WTC11 (cell line): Measurements from ENCODE around the gene LIMA1. TPM values are rescaled to one million over a fixed set of nuclear protein-coding genes. Genes with fewer than 3 reads are reported as not detected.
"Not testable (repeated sequence)": the region's sequence is repeated elsewhere in the genome, so short reads cannot be mapped to it uniquely, and the experiment has no call there.

Source experiments
- ATAC-seq: fragments of 200-7000 bp; cut with Tn5 transposase; 2 replicates; pipeline ENCODE4 v1.10.0; 2021; ENCODE audit warnings: mild to moderate bottlenecking, moderate library complexity
- CTCF ChIA-PET: fragments of 300-600 bp; sonication (Branson Sonifier 250); formaldehyde crosslinking; loops from one replicate; lab custom pipeline; 2021; ENCODE audit warnings: antibody characterized with exemption; lab: Charles Lee
- POLR2A ChIA-PET: fragments of 350-600 bp; sonication (Branson Sonifier 250); formaldehyde crosslinking; loops from one replicate; lab custom pipeline; 2021; ENCODE audit warnings: antibody characterized with exemption; lab: Charles Lee
- DNase-seq: peaks from one replicate; pipeline ENCODE4 v3.0.0; 2021; ENCODE audit warnings: low spot score
- H3K27ac Mint-ChIP-seq: 2 replicates; pipeline ENCODE4 v1.8.0; 2021; ENCODE audit warnings: mixed read lengths
- H3K27me3 Mint-ChIP-seq: 2 replicates; pipeline ENCODE4 v1.8.0; 2021; ENCODE audit warnings: low read depth, mild to moderate bottlenecking, moderate library complexity, mixed read lengths
- H3K36me3 Mint-ChIP-seq: 2 replicates; pipeline ENCODE4 v1.8.0; 2021; ENCODE audit warnings: mixed read lengths
- H3K4me1 Mint-ChIP-seq: 2 replicates; pipeline ENCODE4 v1.8.0; 2022; ENCODE audit warnings: mixed read lengths
- H3K4me3 Mint-ChIP-seq: 2 replicates; pipeline ENCODE4 v1.8.0; 2021; ENCODE audit warnings: mild to moderate bottlenecking, moderate library complexity, mixed read lengths
- H3K9me3 Mint-ChIP-seq: 2 replicates; pipeline ENCODE4 v1.8.0; 2021; ENCODE audit warnings: mixed read lengths
- ATF1 ChIP-seq: sonication (generic); formaldehyde crosslinking; IDR thresholded peaks from 2 replicates; pipeline ENCODE4 v1.8.1; 2023; ENCODE audit warnings: mild to moderate bottlenecking, moderate library complexity, missing genetic modification reagents
- CBFB ChIP-seq: sonication (generic); formaldehyde crosslinking; IDR thresholded peaks from 2 replicates; pipeline ENCODE4 v1.8.1; 2022; ENCODE audit warnings: mild to moderate bottlenecking, low read depth, missing genetic modification reagents
- FOXJ3 ChIP-seq: sonication (generic); formaldehyde crosslinking; IDR thresholded peaks from 2 replicates; pipeline ENCODE4 v1.9.0; 2021; ENCODE audit warnings: missing genetic modification reagents, mild to moderate bottlenecking, borderline replicate concordance
- TCF7 ChIP-seq: sonication (generic); formaldehyde crosslinking; IDR thresholded peaks from 2 replicates; pipeline ENCODE4 v1.8.0; 2022; ENCODE audit warnings: mild to moderate bottlenecking, low read depth, missing genetic modification reagents, moderate library complexity
- TP53 ChIP-seq: sonication (generic); formaldehyde crosslinking; IDR thresholded peaks from 2 replicates; pipeline ENCODE4 v1.8.1; 2023; ENCODE audit warnings: mild to moderate bottlenecking, missing genetic modification reagents
- ZNF121 ChIP-seq: sonication (generic); formaldehyde crosslinking; IDR thresholded peaks from 2 replicates; pipeline ENCODE4 v1.8.0; 2023; ENCODE audit warnings: missing genetic modification reagents
- ZNF219 ChIP-seq: sonication (generic); formaldehyde crosslinking; IDR thresholded peaks from 2 replicates; pipeline ENCODE4 v1.8.0; 2023; ENCODE audit warnings: missing genetic modification reagents, mild to moderate bottlenecking, borderline replicate concordance
- ZNF416 ChIP-seq: fragments of 250-450 bp; sonication (Bioruptor Pico); IDR thresholded peaks from 2 replicates; pipeline ENCODE4 v1.9.0; 2021; ENCODE audit warnings: mild to moderate bottlenecking, inconsistent platforms
- total RNA-seq: library from RNA; stranded (reverse); gene quantifications from 3 replicates; pipeline ENCODE4 v1.2.3, GENCODE V29; 2021
- TF ChIP-seq, protein P1 (sequence below): fragments of 250-450 bp; sonication (Bioruptor Pico); IDR thresholded peaks from 2 replicates; pipeline ENCODE4 v1.9.0; 2021; ENCODE audit warnings: mild to moderate bottlenecking
- TF ChIP-seq, protein P2 (sequence below): fragments of 200-600 bp; IDR thresholded peaks from 2 replicates; pipeline ENCODE4 v1.8.0; 2022; ENCODE audit warnings: antibody characterized with exemption
- TF ChIP-seq, protein P3 (sequence below): fragments of 250-450 bp; sonication (Bioruptor Pico); IDR thresholded peaks from 2 replicates; pipeline ENCODE4 v1.9.0; 2021; ENCODE audit warnings: moderate library complexity, mild to moderate bottlenecking, inconsistent platforms, borderline replicate concordance
- TF ChIP-seq, protein P4 (sequence below): sonication (generic); formaldehyde crosslinking; IDR thresholded peaks from 2 replicates; pipeline ENCODE4 v1.8.0; 2022; ENCODE audit warnings: mild to moderate bottlenecking, missing genetic modification reagents
- TF ChIP-seq, protein P5 (sequence below): sonication (generic); formaldehyde crosslinking; IDR thresholded peaks from 2 replicates; pipeline ENCODE4 v1.8.0; 2023; ENCODE audit warnings: missing genetic modification reagents
- TF ChIP-seq, protein P6 (sequence below): sonication (generic); formaldehyde crosslinking; IDR thresholded peaks from 2 replicates; pipeline ENCODE4 v1.8.1; 2023; ENCODE audit warnings: mild to moderate bottlenecking, missing genetic modification reagents, moderate library complexity

The LIMA1 gene
- total RNA-seq, 1 experiment from 2014 or later: 41.2 TPM

DNA sequence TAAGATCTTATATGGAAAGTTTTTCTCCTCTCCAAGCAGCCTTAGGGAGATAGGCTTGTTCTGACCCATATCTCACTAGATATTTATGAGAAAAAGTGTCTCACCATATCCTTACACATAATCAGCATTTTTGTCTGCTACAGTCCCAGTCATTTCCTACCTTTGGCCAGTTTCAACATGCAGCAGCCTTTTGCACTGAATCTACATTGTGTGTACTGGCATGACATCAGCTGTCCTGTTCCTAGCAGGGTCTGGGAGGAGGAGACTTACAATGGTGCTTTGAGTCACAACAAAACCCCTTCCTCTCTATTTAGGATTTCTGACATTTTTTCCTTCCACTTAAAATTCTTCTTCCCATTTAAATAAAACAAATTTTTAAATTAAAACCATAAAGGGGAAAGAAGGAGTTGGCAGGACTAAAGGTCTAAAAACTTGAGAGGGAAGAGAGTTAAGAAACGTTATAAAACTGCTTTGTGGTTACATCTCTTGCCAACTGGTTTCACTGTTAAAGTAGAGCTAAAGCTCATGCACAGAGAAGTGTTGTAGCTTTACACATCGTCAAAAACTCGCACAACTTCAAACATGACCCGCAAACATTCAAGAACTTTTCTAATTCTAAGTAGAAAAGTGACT lies 62.8 kb downstream of the LIMA1 start:
- Mint-ChIP-seq H3K36me3 (0 out of 2 replicates have a peak, but pooled peaks cover 7% of the 10 kb centered on the region), H3K9me3 (no peaks in the 10 kb centered on the region), H3K4me3 (no peak overlapping the region), H3K27me3 (no peaks in the 10 kb centered on the region), H3K4me1 (peaks cover 20% of the 10 kb centered on the region), H3K27ac (peak overlapping the region; percentile 93)
- POLR2A ChIA-PET: interaction anchor here (0.6 to 1.2 kb wide), 4 partner anchors 45 to 108 kb away, joined by 3 to 10 read pairs (median 3); partner anchors contain the start of genes CERS5 and LIMA1
- ATAC-seq (no peak), DNase-seq (no peak)
- CTCF ChIA-PET: interaction anchor here (0.6 to 3.8 kb wide), 7 partner anchors 63 to 1307 kb away, joined by 3 to 23 read pairs (median 5); partner anchors contain the start of genes COX14 and LIMA1
- TF ChIP-seq, protein P1, sequence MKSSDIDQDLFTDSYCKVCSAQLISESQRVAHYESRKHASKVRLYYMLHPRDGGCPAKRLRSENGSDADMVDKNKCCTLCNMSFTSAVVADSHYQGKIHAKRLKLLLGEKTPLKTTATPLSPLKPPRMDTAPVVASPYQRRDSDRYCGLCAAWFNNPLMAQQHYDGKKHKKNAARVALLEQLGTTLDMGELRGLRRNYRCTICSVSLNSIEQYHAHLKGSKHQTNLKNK: no peak
- TF ChIP-seq ZNF416 (CRISPR knock-in tag): no peak
- TF ChIP-seq, protein P2, sequence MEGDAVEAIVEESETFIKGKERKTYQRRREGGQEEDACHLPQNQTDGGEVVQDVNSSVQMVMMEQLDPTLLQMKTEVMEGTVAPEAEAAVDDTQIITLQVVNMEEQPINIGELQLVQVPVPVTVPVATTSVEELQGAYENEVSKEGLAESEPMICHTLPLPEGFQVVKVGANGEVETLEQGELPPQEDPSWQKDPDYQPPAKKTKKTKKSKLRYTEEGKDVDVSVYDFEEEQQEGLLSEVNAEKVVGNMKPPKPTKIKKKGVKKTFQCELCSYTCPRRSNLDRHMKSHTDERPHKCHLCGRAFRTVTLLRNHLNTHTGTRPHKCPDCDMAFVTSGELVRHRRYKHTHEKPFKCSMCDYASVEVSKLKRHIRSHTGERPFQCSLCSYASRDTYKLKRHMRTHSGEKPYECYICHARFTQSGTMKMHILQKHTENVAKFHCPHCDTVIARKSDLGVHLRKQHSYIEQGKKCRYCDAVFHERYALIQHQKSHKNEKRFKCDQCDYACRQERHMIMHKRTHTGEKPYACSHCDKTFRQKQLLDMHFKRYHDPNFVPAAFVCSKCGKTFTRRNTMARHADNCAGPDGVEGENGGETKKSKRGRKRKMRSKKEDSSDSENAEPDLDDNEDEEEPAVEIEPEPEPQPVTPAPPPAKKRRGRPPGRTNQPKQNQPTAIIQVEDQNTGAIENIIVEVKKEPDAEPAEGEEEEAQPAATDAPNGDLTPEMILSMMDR: no peak
- TF ChIP-seq, protein P3, sequence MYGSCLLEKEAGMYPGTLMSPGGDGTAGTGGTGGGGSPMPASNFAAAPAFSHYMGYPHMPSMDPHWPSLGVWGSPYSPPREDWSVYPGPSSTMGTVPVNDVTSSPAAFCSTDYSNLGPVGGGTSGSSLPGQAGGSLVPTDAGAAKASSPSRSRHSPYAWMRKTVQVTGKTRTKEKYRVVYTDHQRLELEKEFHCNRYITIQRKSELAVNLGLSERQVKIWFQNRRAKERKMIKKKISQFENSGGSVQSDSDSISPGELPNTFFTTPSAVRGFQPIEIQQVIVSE (CRISPR knock-in tag): no peak
- no peak for TF ChIP-seq TCF7 (CRISPR knock-in tag)
- TF ChIP-seq ATF1: no peak
- TF ChIP-seq CBFB (CRISPR knock-in tag): no peak
- TF ChIP-seq, protein P4, sequence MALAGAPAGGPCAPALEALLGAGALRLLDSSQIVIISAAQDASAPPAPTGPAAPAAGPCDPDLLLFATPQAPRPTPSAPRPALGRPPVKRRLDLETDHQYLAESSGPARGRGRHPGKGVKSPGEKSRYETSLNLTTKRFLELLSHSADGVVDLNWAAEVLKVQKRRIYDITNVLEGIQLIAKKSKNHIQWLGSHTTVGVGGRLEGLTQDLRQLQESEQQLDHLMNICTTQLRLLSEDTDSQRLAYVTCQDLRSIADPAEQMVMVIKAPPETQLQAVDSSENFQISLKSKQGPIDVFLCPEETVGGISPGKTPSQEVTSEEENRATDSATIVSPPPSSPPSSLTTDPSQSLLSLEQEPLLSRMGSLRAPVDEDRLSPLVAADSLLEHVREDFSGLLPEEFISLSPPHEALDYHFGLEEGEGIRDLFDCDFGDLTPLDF (CRISPR knock-in tag): no peak
- TF ChIP-seq TP53 (CRISPR knock-in tag): no peak
- TF ChIP-seq, protein P5, sequence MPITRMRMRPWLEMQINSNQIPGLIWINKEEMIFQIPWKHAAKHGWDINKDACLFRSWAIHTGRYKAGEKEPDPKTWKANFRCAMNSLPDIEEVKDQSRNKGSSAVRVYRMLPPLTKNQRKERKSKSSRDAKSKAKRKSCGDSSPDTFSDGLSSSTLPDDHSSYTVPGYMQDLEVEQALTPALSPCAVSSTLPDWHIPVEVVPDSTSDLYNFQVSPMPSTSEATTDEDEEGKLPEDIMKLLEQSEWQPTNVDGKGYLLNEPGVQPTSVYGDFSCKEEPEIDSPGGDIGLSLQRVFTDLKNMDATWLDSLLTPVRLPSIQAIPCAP (CRISPR knock-in tag): no peak
- TF ChIP-seq, protein P6, sequence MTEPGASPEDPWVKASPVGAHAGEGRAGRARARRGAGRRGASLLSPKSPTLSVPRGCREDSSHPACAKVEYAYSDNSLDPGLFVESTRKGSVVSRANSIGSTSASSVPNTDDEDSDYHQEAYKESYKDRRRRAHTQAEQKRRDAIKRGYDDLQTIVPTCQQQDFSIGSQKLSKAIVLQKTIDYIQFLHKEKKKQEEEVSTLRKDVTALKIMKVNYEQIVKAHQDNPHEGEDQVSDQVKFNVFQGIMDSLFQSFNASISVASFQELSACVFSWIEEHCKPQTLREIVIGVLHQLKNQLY (CRISPR knock-in tag): no peak
- TF ChIP-seq ZNF219 (CRISPR knock-in tag): no peak
- TF ChIP-seq FOXJ3: no peak

DNA sequence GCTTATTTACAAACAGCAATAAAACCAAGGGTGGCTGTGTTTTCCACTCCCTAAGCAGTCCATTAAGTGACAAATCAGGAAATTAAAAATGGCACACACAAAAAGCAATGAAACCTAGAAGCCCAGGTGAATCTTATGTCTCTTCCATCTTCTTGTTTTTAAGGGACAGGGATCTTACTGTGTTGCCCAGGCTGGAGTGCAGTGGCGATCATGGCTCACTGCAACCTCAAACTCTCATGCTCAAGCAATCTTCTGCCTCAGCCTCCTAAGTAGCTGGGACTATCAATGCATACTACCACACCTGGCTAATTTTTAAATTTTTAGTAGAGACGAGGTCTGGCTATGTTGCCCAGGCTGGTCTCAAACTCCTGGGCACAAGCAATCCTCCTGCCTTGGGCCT lies 63.8 kb downstream of the LIMA1 start:
- Mint-ChIP-seq H3K4me3 (no peak overlapping the region), H3K27me3 (no peaks in the 10 kb centered on the region)

DNA sequence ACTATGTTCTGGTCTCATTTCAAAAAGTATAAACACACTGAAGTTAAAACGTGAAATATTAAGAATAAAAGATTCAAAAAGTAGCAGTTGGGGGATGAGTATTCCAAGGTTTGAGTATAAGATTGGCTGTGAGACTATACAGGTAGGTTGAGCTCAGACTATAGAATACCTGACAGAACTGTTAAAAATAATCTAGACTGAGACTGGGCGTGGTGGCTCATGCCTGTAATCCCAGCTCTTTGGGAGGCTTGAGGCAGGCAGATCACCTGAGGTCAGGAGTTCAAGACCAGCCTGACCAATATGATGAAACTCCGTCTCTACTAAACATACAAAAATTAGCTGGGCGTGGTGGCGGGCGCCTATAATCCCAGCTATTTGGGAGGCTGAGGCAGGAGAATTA lies 64.3 kb downstream of the LIMA1 start:
- ATAC-seq, H3K9me3 Mint-ChIP-seq, H3K4me3 Mint-ChIP-seq, H3K27ac Mint-ChIP-seq, DNase-seq, H3K36me3 Mint-ChIP-seq, H3K27me3 Mint-ChIP-seq: not testable (repeated sequence)
- ChIA-PET POLR2A (interaction anchor here (0.7 kb wide), 1 partner anchor 30 kb away, joined by 4 read pairs; no protein-coding TSS in a partner anchor), CTCF (interaction anchor here (1.2 kb wide), 1 partner anchor 95 kb away, joined by 3 read pairs; no protein-coding TSS in a partner anchor)
- peaks cover 16% of the 10 kb centered on the region for H3K4me1 Mint-ChIP-seq

More for the DNA sequence above, 63.8 kb downstream of the LIMA1 start:
- H3K9me3 Mint-ChIP-seq: no peaks in the 10 kb centered on the region
- no peak overlapping the region for H3K27ac Mint-ChIP-seq
- no peak for ATAC-seq
- ChIA-PET POLR2A (no interaction called here), CTCF (interaction anchor here (1.2 kb wide), 1 partner anchor 95 kb away, joined by 3 read pairs; no protein-coding TSS in a partner anchor)
- no peak for TF ChIP-seq ZNF219 (CRISPR knock-in tag)
- TF ChIP-seq ZNF121 (CRISPR knock-in tag): peak; percentile 92
- H3K4me1 Mint-ChIP-seq: peaks cover 20% of the 10 kb centered on the region
- H3K36me3 Mint-ChIP-seq: 0 out of 2 replicates have a peak, but pooled peaks cover 7% of the 10 kb centered on the region
- DNase-seq: no peak
